H1 (cell line): ENCODE results near the gene CPLX1. TPM values are rescaled to one million over a fixed set of nuclear protein-coding genes. Genes with fewer than 3 reads are reported as not detected.

Experiments used
- CTCF ChIA-PET: fragments of 300-600 bp; sonication (Branson Sonifier 250); formaldehyde crosslinking; loops from one replicate; lab custom pipeline; 2021; ENCODE audit not compliant: partially characterized antibody; lab: Charles Lee
- POLR2A ChIA-PET: fragments of 300-600 bp; sonication (Branson Sonifier 250); formaldehyde crosslinking; loops from one replicate; lab custom pipeline; 2021; ENCODE audit warnings: inconsistent platforms; ENCODE audit not compliant: partially characterized antibody; lab: Charles Lee
- DNase-seq, 2 experiments: peaks; one replicate each; pipeline versions ENCODE4 v3.0.0 to v3.0.0-alpha.2; 2010 to 2022; ENCODE audit warnings: low spot score in 2 of 2, low read depth in 1 of 2, mixed read lengths in 1 of 2
- FAIRE-seq: peaks from 2 replicates; lab custom pipeline; 2011; peaks lifted over from hg19 to GRCh38; lab: Jason Lieb, UNC
- H2AFZ ChIP-seq: 2 replicates; pipeline ENCODE4 v1.8.1; 2012; ENCODE audit warnings: low read length, inconsistent platforms
- H2AK5ac ChIP-seq: 2 replicates; pipeline ENCODE4 v1.6.1; 2013; ENCODE audit warnings: low read depth, low read length
- H2BK120ac ChIP-seq: replicated peaks from 2 replicates; pipeline ENCODE3; 2013; ENCODE audit warnings: low read depth, low read length, inconsistent platforms
- H2BK12ac ChIP-seq: 2 replicates; pipeline ENCODE4 v1.6.1; 2013; ENCODE audit warnings: low read depth, low read length
- H2BK15ac ChIP-seq: 2 replicates; pipeline ENCODE4 v1.6.1; 2013; ENCODE audit warnings: low read length
- H2BK20ac ChIP-seq: 2 replicates; pipeline ENCODE4 v1.6.1; 2013; ENCODE audit warnings: low read length
- H2BK5ac ChIP-seq: 2 replicates; pipeline ENCODE4 v1.6.1; 2013; ENCODE audit warnings: low read depth, low read length
- H3K14ac ChIP-seq: 2 replicates; pipeline ENCODE4 v1.6.1; 2013; ENCODE audit warnings: inconsistent platforms; ENCODE audit not compliant: insufficient read length
- H3K18ac ChIP-seq: 2 replicates; pipeline ENCODE4 v1.6.1; 2013; ENCODE audit warnings: low read length; ENCODE audit errors: extremely low read depth
- H3K23ac ChIP-seq: 2 replicates; pipeline ENCODE4 v1.6.1; 2013; ENCODE audit warnings: inconsistent platforms; ENCODE audit not compliant: insufficient read length
- H3K23me2 ChIP-seq: 2 replicates; pipeline ENCODE4 v1.6.1; 2013; ENCODE audit warnings: low read depth, low read length
- H3K27ac ChIP-seq: 2 replicates; pipeline ENCODE4 v1.6.1; 2011; ENCODE audit warnings: low read depth, low read length, inconsistent platforms
- H3K27me3 ChIP-seq, 4 experiments: replicated peaks in 1 of 4; 1 replicate in 1 of 4; 2 replicates in 3 of 4; pipeline versions ENCODE4 v1.6.1 to v1.8.1; 2011 to 2013; ENCODE audit warnings: low read length in 3 of 4, mild to moderate bottlenecking in 3 of 4, inconsistent platforms in 2 of 4, mixed read lengths in 2 of 4, moderate library complexity in 1 of 4; ENCODE audit not compliant: control insufficient read depth in 3 of 4, insufficient read depth in 3 of 4; ENCODE audit errors: extremely low read depth in 1 of 4
- H3K36me3 ChIP-seq, 4 experiments: 2 replicates each; pipeline versions ENCODE4 v1.6.1 to v1.8.1; 2011 to 2013; ENCODE audit warnings: mild to moderate bottlenecking in 4 of 4, low read length in 3 of 4, moderate library complexity in 2 of 4, control low read depth in 1 of 4, inconsistent platforms in 1 of 4; ENCODE audit not compliant: insufficient read depth in 4 of 4, control insufficient read depth in 2 of 4
- H3K4ac ChIP-seq: replicated peaks from 2 replicates; pipeline ENCODE3; 2013; ENCODE audit warnings: low read length, low read depth, mixed read lengths, inconsistent platforms; ENCODE audit not compliant: insufficient read length
- H3K4me1 ChIP-seq, 4 experiments: replicated peaks in 1 of 4; 1 replicate in 1 of 4; 2 replicates in 3 of 4; pipeline versions ENCODE4 v1.6.1 to v1.8.1; 2011 to 2013; ENCODE audit warnings: low read length in 3 of 4, inconsistent platforms in 2 of 4, mixed read lengths in 1 of 4; ENCODE audit not compliant: insufficient read depth in 4 of 4, control insufficient read depth in 3 of 4
- H3K4me2 ChIP-seq, 2 experiments: 2 replicates each; pipeline versions ENCODE4 v1.6.1 to v1.8.1; 2011 to 2013; ENCODE audit warnings: low read depth in 2 of 2, low read length in 2 of 2, control low read depth in 1 of 2, inconsistent platforms in 1 of 2, mild to moderate bottlenecking in 1 of 2; ENCODE audit not compliant: insufficient read depth in 1 of 2
- H3K4me3 ChIP-seq, 4 experiments: fragments of 200-600, 300-600 bp in 1 of 4; sonication (generic), shearing (Covaris generic), sonication (Bioruptor Twin) in 1 of 4; 2 replicates each; pipeline versions ENCODE4 v1.5.1 to v1.8.1; 2011 to 2016; ENCODE audit warnings: low read length in 4 of 4, low read depth in 3 of 4, control low read depth in 2 of 4, inconsistent platforms in 2 of 4, mild to moderate bottlenecking in 2 of 4, mixed read lengths in 1 of 4, moderate library complexity in 1 of 4; ENCODE audit not compliant: insufficient read depth in 2 of 4; ENCODE audit errors: extremely low read depth in 1 of 4
- H3K56ac ChIP-seq: replicated peaks from 2 replicates; pipeline ENCODE3; 2013; ENCODE audit warnings: low read depth, mild to moderate bottlenecking, mixed read lengths, low read length, inconsistent platforms; ENCODE audit not compliant: insufficient read length
- H3K79me1 ChIP-seq: 2 replicates; pipeline ENCODE4 v1.6.1; 2013; ENCODE audit warnings: low read depth, low read length, control low read depth
- H3K79me2 ChIP-seq, 2 experiments: 2 replicates each; pipeline versions ENCODE4 v1.6.1 to v1.8.1; 2012 to 2013; ENCODE audit warnings: low read length in 2 of 2, mild to moderate bottlenecking in 2 of 2, inconsistent platforms in 1 of 2; ENCODE audit not compliant: insufficient read depth in 2 of 2, control insufficient read depth in 1 of 2
- H3K9ac ChIP-seq, 4 experiments: replicated peaks in 1 of 4; 1 replicate in 1 of 4; 2 replicates in 3 of 4; pipeline versions ENCODE4 v1.6.1 to v1.8.1; 2011 to 2013; ENCODE audit warnings: low read depth in 3 of 4, low read length in 3 of 4, control low read depth in 2 of 4, mild to moderate bottlenecking in 2 of 4, moderate library complexity in 2 of 4, inconsistent platforms in 1 of 4; ENCODE audit errors: extremely low read depth in 1 of 4
- H3K9me3 ChIP-seq, 2 experiments: 2 replicates each; pipeline versions ENCODE4 v1.6.1 to v1.8.1; 2012 to 2013; ENCODE audit warnings: mild to moderate bottlenecking in 2 of 2, moderate library complexity in 2 of 2, control low read depth in 1 of 2, inconsistent platforms in 1 of 2, low read depth in 1 of 2, low read length in 1 of 2, mixed read lengths in 1 of 2; ENCODE audit not compliant: insufficient read depth in 2 of 2
- H4K20me1 ChIP-seq, 2 experiments: replicated peaks in 1 of 2; 2 replicates each; pipeline versions ENCODE3 to v1.8.1; 2011 to 2013; ENCODE audit warnings: inconsistent platforms in 2 of 2, low read length in 2 of 2, mild to moderate bottlenecking in 1 of 2; ENCODE audit not compliant: insufficient read depth in 2 of 2, control insufficient read depth in 1 of 2
- H4K5ac ChIP-seq: 2 replicates; pipeline ENCODE4 v1.6.1; 2013; ENCODE audit warnings: low read length, low read depth, mixed read lengths, inconsistent platforms; ENCODE audit not compliant: insufficient read length
- H4K8ac ChIP-seq: 2 replicates; pipeline ENCODE4 v1.8.0; 2013; ENCODE audit warnings: mild to moderate bottlenecking, moderate library complexity, low read length, inconsistent platforms; ENCODE audit not compliant: insufficient read depth; ENCODE audit errors: extremely low read depth
- H4K91ac ChIP-seq: replicated peaks from 2 replicates; pipeline ENCODE3; 2013; ENCODE audit warnings: low read length, mixed read lengths, inconsistent platforms; ENCODE audit not compliant: insufficient read length
- CHD2 ChIP-seq: IDR thresholded peaks from 2 replicates; pipeline ENCODE4 v1.6.1; 2012; ENCODE audit warnings: low read length, improper control_type of control experiment
- EGR1 ChIP-seq: IDR thresholded peaks from 2 replicates; pipeline ENCODE4 v1.6.1; 2011; ENCODE audit warnings: low read depth, low read length, borderline replicate concordance
- TEAD4 ChIP-seq: IDR thresholded peaks from 2 replicates; pipeline ENCODE4 v1.6.1; 2012; ENCODE audit warnings: low read depth, low read length, inconsistent platforms, mixed read lengths
- WGBS, 2 experiments: shearing (Covaris generic) in 1 of 2; methylation state at CpG; one replicate each; pipeline versions ENCODE4 v1.1.6 to v1.1.7; 2013 to 2015; ENCODE audit warnings: low lambda C conversion rate in 2 of 2, mixed read lengths in 2 of 2, inconsistent platforms in 1 of 2, low coverage in 1 of 2, missing lambda C conversion rate in 1 of 2; ENCODE audit not compliant: insufficient replicate concordance in 2 of 2, insufficient coverage in 1 of 2, insufficient read length in 1 of 2; ENCODE audit errors: extremely low coverage in 1 of 2, missing lambda C conversion rate in 1 of 2; 5-methylcytosine and 5-hydroxymethylcytosine counted together
- polyA plus RNA-seq, 7 experiments: library from polyadenylated mRNA; depleted of rRNA in 3 of 7; stranded (reverse) in 5 of 7; unstranded in 2 of 7; fragments of >200 nt in 5 of 7; fragments of 200-250 nt in 2 of 7; gene quantifications; 1 replicate in 5 of 7; 2 replicates in 1 of 7; 4 replicates in 1 of 7; pipeline versions ENCODE4 v1.2.1 to v1.2.3, GENCODE V29; 2011 to 2013; ENCODE audit warnings: missing spikeins in 2 of 7, mixed read lengths in 2 of 7
- total RNA-seq: library from RNA; stranded (reverse); fragmentation: NEBNext Ultra II Directional; extraction: Animal tissue kit (Norgen Biotek cat#: 25700); gene quantifications from 2 replicates; pipeline ENCODE4 v1.2.1, GENCODE V29; 2021
- TF ChIP-seq, protein P1 (sequence below): IDR thresholded peaks from 2 replicates; pipeline ENCODE4 v1.6.1; 2012; ENCODE audit warnings: inconsistent platforms

The CPLX1 gene
- total and polyA plus RNA-seq, 2 of the 8 experiments (the other 6 are each of a cell fraction or from before 2014, with no cell fraction given) = 0.32 to 0.56 TPM

DNA sequence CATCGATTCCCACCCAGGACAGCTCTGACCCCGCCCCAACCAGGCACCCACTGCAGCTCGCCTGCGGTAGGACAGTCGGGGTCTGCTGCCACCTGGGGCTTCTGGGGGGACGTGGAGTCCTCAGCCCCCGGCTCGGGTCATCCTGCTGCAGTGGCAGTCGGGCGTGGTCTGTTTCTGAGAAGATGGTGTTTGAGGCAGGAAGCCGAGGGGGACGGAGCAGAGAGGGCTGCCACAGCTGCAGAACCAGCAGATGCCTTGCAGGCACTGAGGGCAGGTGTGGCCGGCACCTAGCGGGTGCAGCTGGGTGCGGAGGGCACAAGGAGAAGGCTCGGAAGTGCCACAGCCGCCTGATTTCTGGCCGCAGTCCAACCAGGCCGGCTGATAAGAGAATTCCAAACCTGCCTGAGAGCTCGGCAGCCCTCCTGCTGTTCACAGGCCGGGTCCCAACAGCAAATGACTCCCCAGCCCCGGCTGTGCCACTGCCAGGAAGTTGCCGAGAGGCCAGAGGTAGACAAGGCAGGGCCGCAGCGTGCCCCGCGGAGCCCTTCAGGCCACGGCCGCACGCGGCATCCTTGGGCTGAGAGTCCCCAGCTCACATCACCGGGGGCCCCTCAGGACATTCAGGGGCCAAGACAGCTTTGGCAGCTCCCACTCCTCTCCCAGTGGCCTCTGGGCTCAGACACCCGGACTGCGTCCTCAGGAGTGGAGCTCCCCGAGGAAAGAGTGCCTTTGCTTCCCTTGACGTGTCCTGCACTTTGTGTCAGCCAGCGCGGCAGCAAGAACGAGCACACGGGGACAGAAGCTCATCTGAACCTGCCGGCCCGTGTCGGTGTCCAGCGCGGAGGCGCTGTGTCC is 9.4 kb upstream of the CPLX1 start:
- no peak for DNase-seq
- Histone ChIP-seq H3K9ac (no peak overlapping the region), H4K8ac (peak overlapping the region; percentile 14; the same call in 1 of the 2 replicates), H2BK120ac (no peak overlapping the region), H3K23me2 (no peaks in the 10 kb centered on the region), H3K56ac (no peak overlapping the region), H3K79me1 (no peaks in the 10 kb centered on the region), H3K4me1 (no peaks in the 10 kb centered on the region), H3K18ac (no peak overlapping the region), H3K14ac (no peak overlapping the region), H3K4me2 (no peak overlapping the region), H2AK5ac (no peak overlapping the region), H2BK15ac (no peak overlapping the region), H3K79me2 (no peaks in the 10 kb centered on the region), H2BK5ac (no peak overlapping the region), H3K36me3 (no peaks in the 10 kb centered on the region), H2BK20ac (no peak overlapping the region), H3K23ac (no peak overlapping the region), H4K20me1 (no peaks in the 10 kb centered on the region), H3K27ac (no peak overlapping the region), H3K4ac (no peak overlapping the region), H2BK12ac (no peak overlapping the region), H4K91ac (no peak overlapping the region), H4K5ac (no peak overlapping the region), H3K9me3 (peaks cover 6 to 8% of the 10 kb centered on the region in 2 experiments; a peak in 1 of 4 replicates), H3K27me3 (no peaks in the 10 kb centered on the region; a peak in 2 of 7 replicates), H3K4me3 (no peak overlapping the region), H2AFZ (no peak overlapping the region)
- ChIA-PET CTCF (interaction anchor here (0.9 to 1.8 kb wide), 5 partner anchors 12 to 48 kb away, joined by 3 to 6 read pairs (median 4); no protein-coding TSS in a partner anchor), POLR2A (no interaction called here)
- FAIRE-seq = no peak
- TF ChIP-seq TEAD4 (no peak), EGR1 (no peak), CHD2 (no peak)
- TF ChIP-seq, protein P1, sequence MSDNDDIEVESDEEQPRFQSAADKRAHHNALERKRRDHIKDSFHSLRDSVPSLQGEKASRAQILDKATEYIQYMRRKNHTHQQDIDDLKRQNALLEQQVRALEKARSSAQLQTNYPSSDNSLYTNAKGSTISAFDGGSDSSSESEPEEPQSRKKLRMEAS = no peak
- WGBS, 2 experiments = 92% methylated on average over 41 of the region's 46 CpGs; no CpG with 5 or more reads in 1 of the 2 experiments
